H9 (cell line): Measurements from ENCODE around the gene CTCF. TPM values are rescaled to one million over a fixed set of nuclear protein-coding genes. Genes with fewer than 3 reads are reported as not detected.
A peak's percentile ranks its signal among the peaks of the same experiment; 100 is the strongest.

Experiments
- DNase-seq: peaks from one replicate; pipeline ENCODE4 v3.0.0-alpha.2; 2017
- H2AFZ ChIP-seq: one replicate; pipeline ENCODE4 v1.6.1; 2013; ENCODE audit warnings: mild to moderate bottlenecking, low read length, control low read depth, moderate library complexity
- H2AK5ac ChIP-seq: 2 replicates; pipeline ENCODE4 v1.6.1; 2013; ENCODE audit warnings: low read length, control low read depth, mixed read lengths; ENCODE audit not compliant: insufficient read length
- H2BK120ac ChIP-seq: one replicate; pipeline ENCODE4 v1.6.1; 2013; ENCODE audit warnings: low read depth, mild to moderate bottlenecking, low read length, control low read depth, inconsistent platforms; ENCODE audit not compliant: poor library complexity, severe bottlenecking
- H2BK12ac ChIP-seq: 2 replicates; pipeline ENCODE4 v1.6.1; 2013; ENCODE audit warnings: low read length, control low read depth, mixed read lengths, low read depth; ENCODE audit not compliant: insufficient read length
- H2BK15ac ChIP-seq: 2 replicates; pipeline ENCODE4 v1.6.1; 2013; ENCODE audit warnings: low read depth, low read length, control low read depth
- H2BK20ac ChIP-seq: one replicate; pipeline ENCODE4 v1.6.1; 2013; ENCODE audit warnings: low read depth, mild to moderate bottlenecking, low read length, control low read depth, inconsistent platforms; ENCODE audit not compliant: poor library complexity, severe bottlenecking
- H2BK5ac ChIP-seq: 2 replicates; pipeline ENCODE4 v1.6.1; 2013; ENCODE audit warnings: low read length, control low read depth, mixed read lengths; ENCODE audit not compliant: insufficient read length
- H3K14ac ChIP-seq: 2 replicates; pipeline ENCODE4 v1.6.1; 2013; ENCODE audit warnings: low read length, control low read depth; ENCODE audit not compliant: insufficient read depth
- H3K18ac ChIP-seq: 2 replicates; pipeline ENCODE4 v1.6.1; 2013; ENCODE audit warnings: low read depth, mild to moderate bottlenecking, mixed read lengths, low read length, control low read depth; ENCODE audit not compliant: insufficient read length
- H3K23ac ChIP-seq: 2 replicates; pipeline ENCODE4 v1.6.1; 2013; ENCODE audit warnings: low read length, control low read depth, mixed read lengths, low read depth; ENCODE audit not compliant: insufficient read length
- H3K23me2 ChIP-seq: 2 replicates; pipeline ENCODE4 v1.6.1; 2013; ENCODE audit warnings: low read depth, mild to moderate bottlenecking, mixed read lengths, low read length, control low read depth; ENCODE audit not compliant: insufficient read length, poor library complexity, severe bottlenecking
- H3K27ac ChIP-seq: 2 replicates; pipeline ENCODE4 v1.5.1; 2013; ENCODE audit warnings: low read length, control low read depth, mixed read lengths, low read depth; ENCODE audit not compliant: insufficient read length
- H3K27me3 ChIP-seq: 2 replicates; pipeline ENCODE4 v1.6.1; 2013; ENCODE audit warnings: low read length, control low read depth, inconsistent platforms; ENCODE audit not compliant: insufficient read depth
- H3K4ac ChIP-seq: 2 replicates; pipeline ENCODE4 v1.6.1; 2013; ENCODE audit warnings: low read depth, mild to moderate bottlenecking, control low read depth, inconsistent platforms, low read length, moderate library complexity
- H3K4me1 ChIP-seq: 2 replicates; pipeline ENCODE4 v1.6.1; 2013; ENCODE audit warnings: low read length, control low read depth, inconsistent platforms; ENCODE audit not compliant: insufficient read depth
- H3K4me2 ChIP-seq: 2 replicates; pipeline ENCODE4 v1.6.1; 2013; ENCODE audit warnings: low read length, control low read depth, mixed read lengths; ENCODE audit not compliant: insufficient read length, insufficient read depth
- H3K56ac ChIP-seq: 2 replicates; pipeline ENCODE4 v1.6.1; 2013; ENCODE audit warnings: low read depth, mild to moderate bottlenecking, mixed read lengths, low read length, control low read depth; ENCODE audit not compliant: insufficient read length
- H3K79me1 ChIP-seq: 2 replicates; pipeline ENCODE4 v1.6.1; 2013; ENCODE audit warnings: low read depth, mild to moderate bottlenecking, moderate library complexity, low read length, control low read depth, inconsistent platforms; ENCODE audit not compliant: insufficient read depth, poor library complexity, severe bottlenecking
- H3K79me2 ChIP-seq: 2 replicates; pipeline ENCODE4 v1.6.1; 2013; ENCODE audit warnings: low read length, control low read depth, inconsistent platforms; ENCODE audit not compliant: insufficient read depth
- H3K9ac ChIP-seq: 2 replicates; pipeline ENCODE4 v1.6.1; 2013; ENCODE audit warnings: low read length, control low read depth, mixed read lengths; ENCODE audit not compliant: insufficient read length; ENCODE audit errors: extremely low read depth
- H3K9me3 ChIP-seq: one replicate; pipeline ENCODE4 v1.6.1; 2013; ENCODE audit warnings: low read depth, low read length, inconsistent platforms; ENCODE audit not compliant: control insufficient read depth
- H3T11ph ChIP-seq: one replicate; pipeline ENCODE4 v1.6.1; 2013; ENCODE audit warnings: mild to moderate bottlenecking, low read length, control low read depth, inconsistent platforms
- H4K20me1 ChIP-seq: one replicate; pipeline ENCODE4 v1.6.1; 2013; ENCODE audit not compliant: control insufficient read depth, insufficient read length, insufficient read depth
- H4K5ac ChIP-seq: 2 replicates; pipeline ENCODE4 v1.6.1; 2013; ENCODE audit warnings: low read depth, mild to moderate bottlenecking, mixed read lengths, low read length, control low read depth; ENCODE audit not compliant: insufficient read length
- H4K8ac ChIP-seq: replicated peaks from 2 replicates; pipeline ENCODE4 v1.6.1; 2013; ENCODE audit warnings: low read length, control low read depth, mixed read lengths, low read depth; ENCODE audit not compliant: insufficient read length
- H4K91ac ChIP-seq: 2 replicates; pipeline ENCODE4 v1.6.1; 2013; ENCODE audit warnings: low read depth, mild to moderate bottlenecking, moderate library complexity, mixed read lengths, low read length, control low read depth; ENCODE audit not compliant: insufficient read length
- H3K27ac Mint-ChIP-seq, 3 experiments: 2 replicates in 2 of 3; 3 replicates in 1 of 3; pipeline ENCODE4 v1.8.0; 2020 to 2021; ENCODE audit warnings: mixed read lengths in 3 of 3, mild to moderate bottlenecking in 1 of 3, moderate library complexity in 1 of 3
- H3K27me3 Mint-ChIP-seq: 2 replicates; pipeline ENCODE4 v1.8.0; 2021; ENCODE audit warnings: low read depth, mild to moderate bottlenecking, moderate library complexity, mixed read lengths
- H3K36me3 Mint-ChIP-seq, 3 experiments: 2 replicates in 2 of 3; 3 replicates in 1 of 3; pipeline ENCODE4 v1.8.0; 2020 to 2021; ENCODE audit warnings: low read depth in 3 of 3, mixed read lengths in 3 of 3; ENCODE audit not compliant: insufficient read depth in 1 of 3
- H3K4me1 Mint-ChIP-seq, 2 experiments: 2 replicates each; pipeline ENCODE4 v1.8.0; 2020; ENCODE audit warnings: mixed read lengths in 2 of 2
- H3K4me3 Mint-ChIP-seq, 2 experiments: 2 replicates in 1 of 2; 3 replicates in 1 of 2; pipeline ENCODE4 v1.8.0; 2020 to 2021; ENCODE audit warnings: mild to moderate bottlenecking in 2 of 2, mixed read lengths in 2 of 2, moderate library complexity in 1 of 2
- H3K9me3 Mint-ChIP-seq, 2 experiments: 2 replicates in 1 of 2; 3 replicates in 1 of 2; pipeline ENCODE4 v1.8.0; 2020; ENCODE audit warnings: mild to moderate bottlenecking in 2 of 2, mixed read lengths in 2 of 2, moderate library complexity in 1 of 2
- CTCF ChIP-seq: fragments of 200-600 bp; sonication (generic); conservative IDR thresholded peaks from 3 replicates; pipeline ENCODE4 v1.8.0; 2021; ENCODE audit warnings: antibody characterized with exemption, mild to moderate bottlenecking
- WGBS: extraction: QIAGEN DNeasy Blood & Tissue Kit; methylation state at CpG from one replicate; pipeline ENCODE4 v1.1.7; 2013; ENCODE audit warnings: missing lambda C conversion rate, low lambda C conversion rate, mixed read lengths; ENCODE audit not compliant: insufficient read length; ENCODE audit errors: extremely low coverage; 5-methylcytosine and 5-hydroxymethylcytosine counted together
- total RNA-seq: library from RNA; stranded (reverse); gene quantifications from 2 replicates; pipeline ENCODE4 v1.2.1, GENCODE V29; 2021

The CTCF gene
- total RNA-seq, 1 experiment from 2014 or later, result 87.3 TPM

DNA sequence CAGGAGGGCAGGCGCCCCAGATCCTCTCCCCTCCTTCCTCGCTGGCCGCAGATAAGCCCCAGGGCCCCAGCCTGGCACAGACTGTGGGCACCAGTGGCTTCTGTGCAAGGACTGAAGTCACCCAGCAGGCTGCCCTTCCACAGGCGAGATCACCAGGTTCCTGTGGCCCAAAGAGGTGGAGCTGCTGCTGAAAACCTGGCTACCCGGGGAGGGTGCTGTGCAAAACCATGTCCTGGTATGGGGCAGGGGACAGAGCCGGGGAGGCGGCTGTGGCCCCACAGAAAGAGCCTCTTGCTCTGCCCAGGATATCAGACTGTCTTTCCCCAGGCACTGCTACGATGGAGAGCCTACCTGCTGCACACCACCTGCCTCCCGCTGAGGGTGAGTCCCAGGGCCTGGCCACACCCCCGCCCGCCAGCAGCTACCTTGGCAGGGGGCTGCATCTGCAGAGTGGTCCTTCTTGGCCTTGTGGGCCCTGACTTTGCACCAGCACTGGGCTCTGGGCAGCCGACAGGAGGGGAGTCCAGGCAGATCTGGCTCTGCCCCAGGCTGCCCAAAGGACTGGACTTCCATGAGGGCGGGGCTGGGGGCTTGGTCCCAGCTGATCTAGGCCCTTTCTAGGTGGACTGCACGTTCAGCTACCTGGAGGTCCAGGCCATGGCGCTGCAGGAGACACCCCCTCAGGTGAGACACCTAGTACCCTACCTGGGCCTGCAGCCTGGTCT lies 83.2 kb downstream of the CTCF start:
- Mint-ChIP-seq H3K27me3 (peaks cover 8% of the 10 kb centered on the region), H3K4me3 (peak overlapping the region; percentile 66 to 73), H3K36me3 (peaks cover 3 to 13% (median 9%) of the 10 kb centered on the region in 3 experiments; a peak in 4 of 7 replicates), H3K27ac (no peak overlapping the region), H3K9me3 (no peaks in the 10 kb centered on the region), H3K4me1 (peaks cover 3 to 9% of the 10 kb centered on the region in 2 experiments; a peak in 3 of 4 replicates)
- H2BK120ac ChIP-seq, result no peak overlapping the region
- H3K27me3 ChIP-seq, result no peaks in the 10 kb centered on the region
- no peak overlapping the region for H4K8ac ChIP-seq
- H3T11ph ChIP-seq, result no peak overlapping the region
- H3K4ac ChIP-seq, result no peak overlapping the region
- H4K20me1 ChIP-seq, result no peaks in the 10 kb centered on the region
- H2BK20ac ChIP-seq, result no peak overlapping the region
- H3K23me2 ChIP-seq, result peaks cover 8% of the 10 kb centered on the region
- no peak overlapping the region for H4K91ac ChIP-seq
- no peaks in the 10 kb centered on the region for H3K79me1 ChIP-seq
- no CpG with 5 or more reads among the region's 15 CpGs for WGBS
- no peaks in the 10 kb centered on the region for H3K9me3 ChIP-seq
- no peak overlapping the region for H2BK15ac ChIP-seq
- no peak overlapping the region for H3K27ac ChIP-seq
- no peak overlapping the region for H2BK5ac ChIP-seq
- peak overlapping the region; percentile 66 for H3K14ac ChIP-seq
- H3K9ac ChIP-seq, result peak overlapping the region; percentile 50
- no peak overlapping the region for H3K56ac ChIP-seq
- no peak overlapping the region for H3K23ac ChIP-seq
- no peak overlapping the region for H4K5ac ChIP-seq
- peak overlapping the region; percentile 30 for H3K4me2 ChIP-seq
- no peaks in the 10 kb centered on the region for H3K4me1 ChIP-seq
- no peaks in the 10 kb centered on the region for H3K79me2 ChIP-seq
- no peak for TF ChIP-seq CTCF
- H2AFZ ChIP-seq, result no peak overlapping the region
- no peak overlapping the region for H3K18ac ChIP-seq
- H2AK5ac ChIP-seq, result no peak overlapping the region
- H2BK12ac ChIP-seq, result no peak overlapping the region
- no peak for DNase-seq
